Stomach (tissue), 9 donors: Measurements from ENCODE around the gene BRMS1. TPM values are rescaled to one million over a fixed set of nuclear protein-coding genes. Genes with fewer than 3 reads are reported as not detected.

Source experiments
- DNase-seq, 2 donors: peaks; one replicate each; pipeline versions ENCODE4 v3.0.0 to v3.0.0-alpha.2; 2013 to 2019
- H3K27ac ChIP-seq, 5 donors: fragments of 200-600 bp in 4 of 5; sonication (generic) in 4 of 5; one replicate each; pipeline ENCODE4 v1.5.1; 2013 to 2019; ENCODE audit warnings: mild to moderate bottlenecking in 1 of 5, moderate library complexity in 1 of 5
- H3K27me3 ChIP-seq, 3 donors: fragments of 200-600 bp; sonication (generic); one replicate each; pipeline ENCODE4 v1.5.1; 2017 to 2019; ENCODE audit warnings: mixed run types in 1 of 3
- H3K36me3 ChIP-seq, 4 donors: fragments of 200-600 bp; sonication (generic); 1 replicate in 3 of 4; 2 replicates in 1 of 4; pipeline ENCODE4 v1.5.1; 2016 to 2019
- H3K4me1 ChIP-seq, 4 donors: fragments of 200-600 bp; sonication (generic); one replicate each; pipeline ENCODE4 v1.5.1; 2016 to 2019
- H3K4me3 ChIP-seq, 4 donors: fragments of 200-600 bp; sonication (generic) in 3 of 4; one replicate each; pipeline ENCODE4 v1.5.1; 2016 to 2019; ENCODE audit warnings: mild to moderate bottlenecking in 1 of 4
- H3K9me3 ChIP-seq, 4 donors: fragments of 200-600 bp; sonication (generic); one replicate each; pipeline ENCODE4 v1.5.1; 2016 to 2019
- EP300 ChIP-seq: sonication (generic); formaldehyde crosslinking; IDR thresholded peaks from one replicate; pipeline ENCODE4 v1.6.1; 2017; ENCODE audit warnings: antibody characterized with exemption
- POLR2A ChIP-seq, 4 donors: fragments of 450-650 bp; IDR thresholded peaks; one replicate each; pipeline ENCODE4 v1.6.1; 2016; ENCODE audit warnings: antibody characterized with exemption in 4 of 4, control low read depth in 2 of 4, mild to moderate bottlenecking in 1 of 4, moderate library complexity in 1 of 4
- POLR2AphosphoS5 ChIP-seq, 3 donors: sonication (generic); formaldehyde crosslinking; IDR thresholded peaks; one replicate each; pipeline ENCODE4 v1.6.1; 2016; ENCODE audit warnings: antibody characterized with exemption in 3 of 3
- WGBS, 5 donors: extraction: QIAGEN DNeasy Blood & Tissue Kit in 3 of 5; methylation state at CpG; one replicate each; pipeline versions ENCODE4 v1.1.5 to v1.1.7; 2013 to 2018; 5-methylcytosine and 5-hydroxymethylcytosine counted together
- intact Hi-C: fragments of 100-400 bp; cut with DNase I; formaldehyde crosslinking; loops from one replicate; pipeline ENCODE4 v1.15.1; 2023; ENCODE audit warnings: low total_unique reads
- polyA plus RNA-seq, 3 donors: library from polyadenylated mRNA; stranded (reverse); fragments of 200-250 nt; gene quantifications; one replicate each; pipeline ENCODE4 v1.2.3, GENCODE V29; 2013
- total RNA-seq, 5 donors: library from RNA; depleted of rRNA; stranded (reverse); fragments of >200 nt; gene quantifications; one replicate each; pipeline versions ENCODE4 v1.1.0 to v1.2.3, GENCODE V29; 2014 to 2016
- TF ChIP-seq, protein P1 (sequence below), 7 experiments: fragments of 450-650 bp in 4 of 7; fragments of 200-600 bp in 3 of 7; sonication (generic) in 3 of 7; IDR thresholded peaks; one replicate each; pipeline ENCODE4 v1.5.1; 2016 to 2019; ENCODE audit warnings: antibody characterized with exemption in 7 of 7, control low read depth in 2 of 7, mild to moderate bottlenecking in 1 of 7
- donor health status: healthy with polysubstance abuse.
- donor health status: Bipolar disorder and iron deficiency.
- donor health status: healthy.

BRMS1 gene
- total and polyA plus RNA-seq, 8 donors, result 14.6 to 105 (median 62.1) TPM

DNA sequence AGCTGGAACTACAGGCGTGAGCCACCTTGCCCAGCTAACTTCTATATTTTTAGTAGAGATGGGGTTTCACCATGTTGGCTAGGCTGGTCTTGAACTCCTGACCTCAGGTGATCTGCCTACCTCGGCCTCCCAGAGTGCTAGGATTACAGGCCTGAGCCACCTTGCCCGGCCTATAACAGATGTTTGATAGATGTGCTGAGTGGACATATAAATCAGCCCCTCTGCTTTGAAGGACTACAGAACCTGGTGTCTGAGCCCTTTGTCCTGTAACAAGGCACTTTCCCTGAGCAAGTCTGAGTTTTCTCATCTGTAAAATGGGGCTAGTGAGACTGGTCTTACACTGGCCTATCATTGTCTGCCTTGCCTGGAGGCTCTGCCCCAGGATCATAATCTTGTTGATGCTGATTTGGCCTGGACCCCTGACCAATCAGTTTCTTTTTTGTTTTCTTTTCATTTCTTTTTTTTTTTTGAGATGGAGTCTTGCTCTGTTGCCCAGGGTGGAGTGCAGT, 15.7 kb downstream of the BRMS1 start:
- no peaks in the 10 kb centered on the region for H3K9me3 ChIP-seq
- H3K27me3 ChIP-seq, result no peaks in the 10 kb centered on the region
- no peak for DNase-seq
- intact Hi-C loops, result no loop called here
- H3K4me1 ChIP-seq, result peaks cover 26 to 42% (median 32%) of the 10 kb centered on the region in 4 donors
- no peak for TF ChIP-seq POLR2A (IDR thresholded peaks at IDR 0.05)
- TF ChIP-seq, protein P1, sequence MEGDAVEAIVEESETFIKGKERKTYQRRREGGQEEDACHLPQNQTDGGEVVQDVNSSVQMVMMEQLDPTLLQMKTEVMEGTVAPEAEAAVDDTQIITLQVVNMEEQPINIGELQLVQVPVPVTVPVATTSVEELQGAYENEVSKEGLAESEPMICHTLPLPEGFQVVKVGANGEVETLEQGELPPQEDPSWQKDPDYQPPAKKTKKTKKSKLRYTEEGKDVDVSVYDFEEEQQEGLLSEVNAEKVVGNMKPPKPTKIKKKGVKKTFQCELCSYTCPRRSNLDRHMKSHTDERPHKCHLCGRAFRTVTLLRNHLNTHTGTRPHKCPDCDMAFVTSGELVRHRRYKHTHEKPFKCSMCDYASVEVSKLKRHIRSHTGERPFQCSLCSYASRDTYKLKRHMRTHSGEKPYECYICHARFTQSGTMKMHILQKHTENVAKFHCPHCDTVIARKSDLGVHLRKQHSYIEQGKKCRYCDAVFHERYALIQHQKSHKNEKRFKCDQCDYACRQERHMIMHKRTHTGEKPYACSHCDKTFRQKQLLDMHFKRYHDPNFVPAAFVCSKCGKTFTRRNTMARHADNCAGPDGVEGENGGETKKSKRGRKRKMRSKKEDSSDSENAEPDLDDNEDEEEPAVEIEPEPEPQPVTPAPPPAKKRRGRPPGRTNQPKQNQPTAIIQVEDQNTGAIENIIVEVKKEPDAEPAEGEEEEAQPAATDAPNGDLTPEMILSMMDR (IDR thresholded peaks at IDR 0.05), result no peak
- TF ChIP-seq EP300, result no peak
- TF ChIP-seq POLR2AphosphoS5 (IDR thresholded peaks at IDR 0.05), result no peak
- H3K4me3 ChIP-seq, result no peak overlapping the region
- H3K27ac ChIP-seq, result peak overlapping the region in 2 of 5 donors; percentile 23 to 24
- WGBS, 5 donors, result 84 to 96% (median 89%) methylated on average over 3 of the region's 3 CpGs
- H3K36me3 ChIP-seq, result peaks cover 3 to 29% (median 27%) of the 10 kb centered on the region in 4 donors

DNA sequence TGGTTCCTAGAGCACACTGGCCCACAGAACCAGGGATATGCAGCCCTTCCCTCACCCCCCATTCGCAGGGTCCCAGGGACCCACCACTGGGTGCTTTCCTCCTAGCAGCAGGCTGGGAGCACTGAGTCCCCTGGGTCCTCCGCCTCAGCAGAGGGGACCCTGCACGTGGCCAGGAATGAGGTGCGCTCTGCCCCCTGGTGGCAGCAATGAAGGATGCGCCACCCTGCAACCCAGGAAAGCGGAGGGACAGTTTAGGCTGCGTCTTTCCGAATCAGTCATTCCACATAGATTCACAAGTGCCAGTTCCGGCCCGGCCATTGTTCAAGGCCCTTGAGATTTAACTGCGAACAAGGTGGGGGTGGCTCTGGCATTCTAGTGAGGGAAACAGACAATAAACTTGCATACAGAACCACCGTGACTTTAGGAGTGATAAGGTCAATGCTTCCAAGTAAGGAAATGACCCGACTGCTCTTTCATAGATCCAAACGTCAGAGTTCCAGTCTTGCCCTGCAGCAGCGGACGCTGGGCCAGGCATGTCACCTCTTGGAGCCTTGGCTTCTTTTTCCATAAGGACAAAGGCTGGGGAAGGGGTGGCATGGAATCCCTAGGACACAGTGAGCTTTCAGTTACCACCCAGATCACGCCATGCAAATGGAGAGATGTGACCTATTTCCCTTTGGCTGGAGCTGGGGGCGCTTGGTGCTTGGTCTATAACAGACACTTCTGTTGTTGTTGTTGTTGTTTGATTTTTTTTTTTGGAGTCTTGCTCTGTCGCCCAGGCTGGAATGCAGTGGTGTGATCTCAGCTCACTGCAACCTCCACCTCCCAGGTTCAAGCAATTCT, 16.4 kb downstream of the BRMS1 start:
- TF ChIP-seq, protein P1 (IDR thresholded peaks at IDR 0.05), result peak in 6 of 7 experiments; percentile 41 to 97 (median 96)
- TF ChIP-seq POLR2A (IDR thresholded peaks at IDR 0.05) (no peak), EP300 (no peak), POLR2AphosphoS5 (IDR thresholded peaks at IDR 0.05) (peak in 2 of 3 donors; percentile 67 to 78)
- Histone ChIP-seq H3K36me3 (peaks cover 3 to 22% (median 22%) of the 10 kb centered on the region in 4 donors), H3K4me3 (peak overlapping the region in 2 of 4 donors; percentile 2 to 13), H3K27me3 (no peaks in the 10 kb centered on the region), H3K4me1 (peaks cover 26 to 36% (median 31%) of the 10 kb centered on the region in 4 donors), H3K27ac (peak overlapping the region in 3 of 5 donors; percentile 23 to 73 (median 46)), H3K9me3 (no peaks in the 10 kb centered on the region)
- intact Hi-C loops, result no loop called here
- 8 to 13% (median 11%) methylated on average over 18 to 19 of the region's 19 CpGs for WGBS, 5 donors
- DNase-seq, result peak; percentile 80 to 93

DNA sequence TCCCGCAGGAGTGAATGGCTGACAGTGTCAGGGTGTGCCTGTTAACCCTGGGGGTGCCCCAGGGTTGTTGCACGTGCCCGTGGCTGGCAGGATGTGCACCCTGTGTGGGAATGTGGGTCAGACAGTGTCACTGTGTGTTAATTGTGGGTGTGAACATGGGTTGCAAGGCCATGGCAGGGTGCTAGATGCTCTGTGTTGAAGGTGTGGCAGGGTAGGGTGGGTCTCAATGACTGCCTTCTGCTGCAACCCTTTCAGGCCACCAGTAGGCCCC, 16.9 kb downstream of the BRMS1 start:
- H3K27ac ChIP-seq, result peak overlapping the region in 3 of 5 donors; percentile 46 to 73 (median 73)
- TF ChIP-seq, protein P1 (IDR thresholded peaks at IDR 0.05), result no peak
- TF ChIP-seq EP300 (no peak), POLR2A (IDR thresholded peaks at IDR 0.05) (no peak), POLR2AphosphoS5 (IDR thresholded peaks at IDR 0.05) (no peak)
- no peaks in the 10 kb centered on the region for H3K9me3 ChIP-seq
- H3K4me1 ChIP-seq, result peaks cover 26 to 36% (median 31%) of the 10 kb centered on the region in 4 donors
- H3K4me3 ChIP-seq, result no peak overlapping the region
- no peak for DNase-seq
- no peaks in the 10 kb centered on the region for H3K27me3 ChIP-seq
- 48 to 72% (median 58%) methylated on average over 3 of the region's 3 CpGs for WGBS, 5 donors
- intact Hi-C loops, result no loop called here
- peaks cover 3 to 17% (median 16%) of the 10 kb centered on the region in 4 donors for H3K36me3 ChIP-seq

DNA sequence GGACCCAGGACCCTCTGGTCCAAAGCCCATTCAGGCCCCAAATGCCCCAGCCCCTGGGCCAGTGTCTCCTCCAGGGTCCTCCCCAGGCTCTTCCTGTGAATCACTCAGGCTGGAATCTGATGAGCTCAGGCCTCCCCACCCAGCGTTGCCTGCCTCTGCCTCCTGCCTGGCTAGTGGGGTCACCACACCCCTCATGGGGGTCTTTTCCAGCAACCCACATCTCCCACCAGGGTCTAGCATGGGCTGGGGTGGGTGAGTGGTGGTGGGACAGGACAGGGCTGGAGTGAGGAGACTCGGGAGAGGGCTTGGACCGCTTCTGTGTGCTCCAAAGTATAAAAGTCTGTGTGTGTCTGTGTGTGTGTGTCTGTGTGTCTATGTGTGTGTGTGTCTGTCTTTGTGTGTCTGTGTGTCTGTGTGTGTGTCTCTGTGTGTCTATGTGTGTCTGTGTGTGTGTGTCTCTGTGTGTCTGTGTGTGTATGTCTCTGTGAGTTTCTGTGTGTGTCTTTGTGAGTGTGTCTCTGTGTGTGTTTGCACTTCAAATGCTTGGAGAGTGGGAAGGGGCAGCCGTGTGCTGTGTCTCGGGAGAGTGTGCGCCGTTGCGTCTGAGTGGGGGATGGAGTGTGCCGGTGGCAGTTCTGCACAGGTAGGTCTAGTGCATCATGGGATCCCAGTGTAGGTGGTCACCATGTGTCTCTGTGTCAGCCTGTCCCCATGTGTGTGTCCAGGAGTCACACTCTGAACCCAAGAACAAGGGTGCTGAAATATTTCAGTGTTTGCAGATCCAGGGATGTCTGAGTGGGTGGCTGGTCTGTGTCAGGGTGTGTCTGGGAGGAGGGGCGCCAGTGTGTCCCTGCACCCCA, 17.5 kb downstream of the BRMS1 start:
- H3K27me3 ChIP-seq, result no peaks in the 10 kb centered on the region
- TF ChIP-seq POLR2A (IDR thresholded peaks at IDR 0.05) (no peak), EP300 (no peak), POLR2AphosphoS5 (IDR thresholded peaks at IDR 0.05) (no peak)
- TF ChIP-seq, protein P1 (IDR thresholded peaks at IDR 0.05), result no peak
- 81 to 88% (median 84%) methylated on average over 10 of the region's 10 CpGs for WGBS, 5 donors
- intact Hi-C loops, result no loop called here
- peak in 1 of 2 donors; percentile 49 for DNase-seq
- H3K9me3 ChIP-seq, result no peaks in the 10 kb centered on the region
- no peak overlapping the region for H3K4me3 ChIP-seq
- peaks cover 3 to 11% (median 10%) of the 10 kb centered on the region in 4 donors for H3K36me3 ChIP-seq
- H3K27ac ChIP-seq, result peak overlapping the region in 4 of 5 donors; percentile 44 to 73 (median 72)
- peaks cover 26 to 36% (median 31%) of the 10 kb centered on the region in 4 donors for H3K4me1 ChIP-seq
